ENCODE data around the gene PPARA. TPM values are rescaled to one million over a fixed set of nuclear protein-coding genes. Genes with fewer than 3 reads are reported as not detected.

Gene PPARA
- total and polyA plus RNA-seq, 2 of the 4 experiments (the other 2 are of a cell fraction), result 3.1 to 7.0 TPM

DNA sequence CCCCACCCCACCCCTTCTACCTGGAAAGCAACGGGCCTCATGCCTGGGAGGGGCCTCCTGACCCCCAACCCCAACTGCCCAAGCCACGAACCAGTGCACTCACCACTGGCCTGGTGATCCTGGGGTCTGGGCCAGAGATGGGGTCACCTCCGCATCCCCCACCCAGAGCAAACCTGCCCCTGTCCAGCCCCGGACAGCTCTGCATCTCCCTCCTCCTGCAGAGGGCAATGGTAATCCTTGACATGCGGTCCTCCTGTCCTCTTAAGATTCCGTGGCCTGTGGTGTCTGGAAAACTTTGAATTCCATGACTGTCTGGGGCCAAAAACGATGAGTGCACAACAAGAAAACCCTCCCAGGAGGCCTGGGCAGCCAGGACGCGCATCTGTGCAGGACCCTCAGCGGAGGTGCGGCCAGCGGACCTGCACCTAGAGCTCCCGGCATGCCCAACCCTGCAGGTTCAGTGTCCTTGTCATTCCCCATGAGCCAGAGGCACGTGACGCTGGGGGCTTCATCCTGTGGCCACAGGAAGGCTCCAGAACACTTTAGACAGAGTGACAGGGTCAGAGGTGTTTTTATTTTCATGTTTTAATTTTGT lies 16.1 kb upstream of the PPARA start:
- H3K18ac ChIP-seq (ENCODE audit: low read depth, low read length), result no peak overlapping the region
- ChIA-PET POLR2A (ENCODE audit: unreplicated experiment) (no interaction called here), CTCF (no interaction called here)
- H4K8ac ChIP-seq (ENCODE audit: low read depth in 2 of 2, low read length in 2 of 2), result no peak overlapping the region
- DNase-seq (no peak), ATAC-seq (ENCODE audit: low read depth) (no peak)
- H3K9me3 ChIP-seq (ENCODE audit: control insufficient read depth, insufficient read depth, low read length), result no peaks in the 10 kb centered on the region
- intact Hi-C loops (cut with micrococcal nuclease), result no loop called here
- no peak overlapping the region for H2AK5ac ChIP-seq (ENCODE audit: low read depth, low read length)
- no peak overlapping the region for H3K4ac ChIP-seq (ENCODE audit: low read depth, low read length)
- H3K4me1 ChIP-seq (ENCODE audit: control insufficient read depth, insufficient read depth, low read length), result no peaks in the 10 kb centered on the region
- H3K23ac ChIP-seq (ENCODE audit: low read depth, low read length), result no peak overlapping the region
- in situ Hi-C loops (cut with MboI; ENCODE audit: low sequenced_read_pairs), result loop anchor here (25.0 kb wide), 1 partner anchor 403 kb away; the partner anchor contains the start of gene CELSR1
- no peaks in the 10 kb centered on the region for H4K20me1 ChIP-seq (ENCODE audit: insufficient read depth, low read length)
- no peak overlapping the region for H3K27ac ChIP-seq (ENCODE audit: insufficient read depth, low read length)
- no peak overlapping the region for H2BK120ac ChIP-seq (ENCODE audit: low read depth, low read length)
- no peak overlapping the region for H4K91ac ChIP-seq (ENCODE audit: insufficient read depth, low read depth, low read length)
- H2BK5ac ChIP-seq (ENCODE audit: low read depth, low read length, poor library complexity, severe bottlenecking), result no peak overlapping the region
- no peak overlapping the region for H2AFZ ChIP-seq (replicated peaks; ENCODE audit: low read length, poor library complexity)
- H3K79me1 ChIP-seq (ENCODE audit: low read depth in 1 of 2, low read length in 2 of 2), result no peaks in the 10 kb centered on the region
- dilution Hi-C loops (cut with HindIII; ENCODE audit: low sequenced_read_pairs, unreplicated experiment), result no loop called here
- WGBS, 2 experiments (ENCODE audit: extremely low coverage in 2 of 2, insufficient read length in 1 of 2), result 90% methylated on average over 8 of the region's 15 CpGs; no CpG with 5 or more reads in 1 of the 2 experiments
- no peak overlapping the region for H3K4me2 ChIP-seq (ENCODE audit: low read depth, low read length)
- no peak overlapping the region for H3K14ac ChIP-seq (replicated peaks; ENCODE audit: low read depth, low read length)
- no peaks in the 10 kb centered on the region; the same call in 1 of the 2 replicates for H3K27me3 ChIP-seq (ENCODE audit: control insufficient read depth, insufficient read depth, low read length)
- H3K9me1 ChIP-seq (ENCODE audit: insufficient read depth, low read length), result peaks cover 4% of the 10 kb centered on the region; the same call in 1 of the 2 replicates
- H2AK9ac ChIP-seq (replicated peaks; ENCODE audit: low read depth, low read length, poor library complexity), result peak overlapping the region; percentile 42
- H2BK15ac ChIP-seq (ENCODE audit: low read depth, low read length), result no peak overlapping the region
- TF ChIP-seq FOS (IDR thresholded peaks at IDR 0.05; ENCODE audit: low read depth, low read length) (no peak), RFX5 (IDR thresholded peaks at IDR 0.05; ENCODE audit: low read depth, low read length) (no peak), RCOR1 (IDR thresholded peaks at IDR 0.05; ENCODE audit: insufficient replicate concordance, low read length) (no peak), USF2 (IDR thresholded peaks at IDR 0.05; ENCODE audit: low read depth, low read length) (no peak), ELK1 (IDR thresholded peaks at IDR 0.05; ENCODE audit: borderline replicate concordance, low read depth, low read length) (no peak), NFE2L2 (IDR thresholded peaks at IDR 0.05; ENCODE audit: low read depth, low read length) (no peak), CHD1 (IDR thresholded peaks at IDR 0.05; ENCODE audit: low read depth, low read length) (no peak), SMC3 (IDR thresholded peaks at IDR 0.05; ENCODE audit: low read depth, low read length) (no peak), POLR2A (IDR thresholded peaks at IDR 0.05; ENCODE audit: low read depth, low read length) (no peak), MXI1 (IDR thresholded peaks at IDR 0.05; ENCODE audit: borderline replicate concordance, low read depth, low read length) (no peak)
- H3K4me3 ChIP-seq (ENCODE audit: insufficient read depth, low read depth, low read length), result no peak overlapping the region
- no peak overlapping the region for H3K56ac ChIP-seq (ENCODE audit: extremely low read depth, insufficient read depth, low read length)
- H3K36me3 ChIP-seq (ENCODE audit: control insufficient read depth, insufficient read depth, low read length), result no peaks in the 10 kb centered on the region
- no peak overlapping the region for H2BK20ac ChIP-seq (ENCODE audit: low read depth, low read length)
- no peak overlapping the region for H3K9ac ChIP-seq (ENCODE audit: low read depth, low read length)
- no TSS peak for BruUV-seq (replicated peaks)
- no peak overlapping the region for H4K5ac ChIP-seq (ENCODE audit: low read depth, low read length)

Data from IMR-90 (cell line).